NCI-H1092 (cell line): Measurements from ENCODE around the gene ADAM33.

Source experiments
- DNase-seq: peaks from one replicate; lab custom pipeline; 2025; lab: John Stamatoyannopoulos, UW

The ADAM33 gene

GRCh38 chr20:3710011-3710466, 28.2 kb upstream of the ADAM33 start:
- DNase-seq, result no peak

DNA sequence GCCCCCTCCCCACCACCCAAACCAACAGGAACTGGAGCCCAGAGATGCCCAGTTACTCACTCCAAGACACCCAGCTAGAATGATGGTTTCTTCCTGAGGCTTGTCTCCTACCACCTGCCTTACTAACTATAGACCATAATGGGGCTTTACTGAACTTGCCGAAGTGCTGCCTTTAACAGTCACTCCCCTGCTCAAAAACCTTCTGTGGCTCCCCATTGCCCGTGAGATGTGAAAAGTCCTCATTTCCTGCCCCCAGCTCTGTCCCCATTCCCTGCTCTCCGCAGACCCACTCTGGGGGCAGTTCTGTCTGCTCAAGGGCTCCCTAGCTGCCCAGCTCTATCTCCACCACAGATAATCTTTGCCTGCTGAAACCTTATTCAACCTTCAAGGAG, 25.7 kb upstream of the ADAM33 start:
- DNase-seq, result no peak

DNA sequence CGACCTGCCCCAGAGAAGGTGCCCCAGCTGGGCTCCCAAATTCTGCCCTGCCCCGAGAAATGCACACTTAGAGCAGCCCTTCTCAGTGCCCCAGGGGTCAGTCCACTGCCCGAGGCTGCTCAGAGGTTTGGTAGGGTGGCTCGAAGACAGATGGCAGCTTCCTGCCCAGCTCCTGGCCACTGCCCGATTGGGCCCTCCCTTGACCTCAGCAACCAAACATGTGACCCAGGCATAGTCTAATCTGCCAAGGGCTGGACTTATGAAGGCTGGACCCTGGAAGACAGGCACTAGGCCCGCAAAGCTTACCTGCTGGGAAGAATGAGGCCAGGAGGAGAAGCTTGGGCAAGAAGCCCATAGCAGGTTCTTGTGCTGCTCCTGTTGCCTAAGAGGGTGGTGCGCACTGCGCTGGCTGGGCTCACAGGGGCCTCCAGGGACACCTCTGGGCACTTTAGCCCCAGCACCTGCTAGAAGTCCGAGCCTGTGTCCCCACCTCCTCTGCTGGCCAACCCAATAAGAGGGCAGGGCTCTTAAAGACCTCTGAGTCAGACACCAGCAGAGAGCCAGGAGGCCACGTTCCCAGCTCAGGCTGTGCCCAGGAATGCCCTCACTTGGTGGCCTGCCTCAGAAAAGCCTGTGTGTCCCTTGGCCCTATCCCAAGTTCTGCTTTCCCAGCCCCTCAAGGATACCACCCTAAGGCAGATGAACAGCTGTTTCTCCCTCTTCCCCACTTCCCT, 25.1 kb upstream of the ADAM33 start:
- DNase-seq, result no peak

DNA sequence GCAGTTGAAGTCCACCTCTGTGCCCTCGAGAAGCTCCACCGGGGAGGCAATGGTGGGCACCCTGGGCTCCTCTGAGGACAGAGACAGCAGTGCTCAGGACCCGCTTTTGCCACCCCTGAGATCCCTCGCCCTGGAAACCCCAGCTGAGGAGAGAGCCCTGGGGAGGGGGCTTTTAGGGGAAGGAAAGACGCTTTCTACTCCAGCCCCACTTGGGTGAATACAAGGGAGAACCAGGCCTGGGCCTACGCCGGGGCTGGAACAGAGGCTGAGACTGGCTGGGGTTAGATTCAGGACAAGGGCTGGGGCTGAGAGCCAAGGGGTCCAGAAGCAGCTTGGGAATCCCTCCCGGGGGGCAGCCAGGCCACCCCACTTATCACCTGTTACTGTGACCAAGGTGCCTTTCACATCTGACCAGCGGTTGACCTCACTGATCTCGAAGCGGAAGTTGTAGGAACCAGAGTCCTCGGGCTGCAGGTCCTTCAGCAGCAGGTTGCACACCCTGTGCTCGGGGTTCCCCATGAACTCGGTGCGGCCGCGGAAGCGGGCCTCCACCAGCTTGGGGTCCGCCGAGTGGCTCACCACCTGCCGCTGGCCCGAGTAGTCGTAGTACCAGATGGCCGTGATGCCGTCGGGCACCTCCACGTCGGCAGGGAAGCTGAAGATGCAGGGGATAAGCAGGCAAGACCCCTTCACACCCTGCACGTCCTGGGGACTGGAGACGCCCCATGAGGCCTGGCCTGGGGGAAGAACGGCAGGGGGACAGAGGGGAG, 24.3 kb upstream of the ADAM33 start:
- no peak for DNase-seq

DNA sequence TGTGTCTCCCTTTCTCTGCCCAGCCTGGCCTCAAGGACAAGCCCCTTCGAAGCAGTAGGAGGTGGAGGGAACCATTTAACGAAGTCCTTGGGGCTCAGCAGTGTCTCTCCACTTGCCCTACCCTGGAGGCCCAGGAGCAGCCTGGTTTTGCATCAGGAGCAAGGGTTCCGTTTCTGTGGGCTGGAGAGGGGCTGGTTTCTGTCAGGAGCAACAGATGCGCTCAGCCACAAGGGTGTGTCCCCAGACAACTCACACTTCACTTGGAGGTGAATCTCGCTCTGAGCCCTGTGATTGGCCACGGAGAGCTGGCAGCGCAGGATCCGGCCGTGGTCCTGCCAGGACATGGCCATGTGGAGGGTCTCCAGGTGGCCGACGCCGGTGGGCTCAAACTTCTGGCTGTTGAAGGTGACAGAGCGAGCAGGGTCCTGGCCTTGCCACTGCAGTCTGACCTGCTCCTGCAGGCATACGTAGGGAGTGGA, 23.7 kb upstream of the ADAM33 start:
- no peak for DNase-seq

GRCh38 chr20:3704087-3704486, 22.3 kb upstream of the ADAM33 start:
- no peak for DNase-seq

DNA sequence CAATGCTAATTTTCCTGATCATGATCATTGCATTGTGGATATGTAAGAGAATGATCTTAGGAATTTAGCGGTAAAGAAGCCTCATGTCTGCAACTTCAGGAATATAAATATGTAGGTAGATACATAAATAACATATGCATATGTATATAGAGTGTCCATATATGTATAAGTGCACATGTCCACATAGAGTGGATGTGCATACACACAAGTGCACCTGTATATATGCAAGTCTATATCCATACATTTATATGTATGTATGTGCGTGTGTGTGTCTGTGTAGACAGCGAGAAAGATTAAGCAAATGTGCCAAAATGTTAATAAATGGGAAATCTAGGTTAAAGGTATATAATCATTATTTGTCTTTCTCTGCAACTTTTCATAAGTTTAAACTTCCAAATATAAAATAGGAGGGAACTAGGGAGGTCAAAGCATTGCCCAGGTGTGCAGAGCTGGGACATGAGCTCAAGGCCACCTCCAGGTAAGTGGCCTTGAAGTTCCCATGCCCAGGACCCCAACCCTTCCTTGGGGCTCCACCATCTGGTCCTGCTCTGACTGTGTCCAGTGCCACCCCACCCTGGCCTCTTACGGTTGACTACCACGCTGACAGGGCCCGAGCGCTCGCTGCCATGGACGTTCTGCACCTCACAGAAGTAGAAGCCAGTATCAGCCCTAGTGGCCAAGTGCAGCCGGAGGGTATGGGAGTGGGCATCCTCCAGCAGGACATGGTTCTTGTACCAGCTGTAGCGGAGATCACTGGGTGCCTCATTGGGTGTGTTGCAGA, 21.0 kb upstream of the ADAM33 start:
- no peak for DNase-seq

DNA sequence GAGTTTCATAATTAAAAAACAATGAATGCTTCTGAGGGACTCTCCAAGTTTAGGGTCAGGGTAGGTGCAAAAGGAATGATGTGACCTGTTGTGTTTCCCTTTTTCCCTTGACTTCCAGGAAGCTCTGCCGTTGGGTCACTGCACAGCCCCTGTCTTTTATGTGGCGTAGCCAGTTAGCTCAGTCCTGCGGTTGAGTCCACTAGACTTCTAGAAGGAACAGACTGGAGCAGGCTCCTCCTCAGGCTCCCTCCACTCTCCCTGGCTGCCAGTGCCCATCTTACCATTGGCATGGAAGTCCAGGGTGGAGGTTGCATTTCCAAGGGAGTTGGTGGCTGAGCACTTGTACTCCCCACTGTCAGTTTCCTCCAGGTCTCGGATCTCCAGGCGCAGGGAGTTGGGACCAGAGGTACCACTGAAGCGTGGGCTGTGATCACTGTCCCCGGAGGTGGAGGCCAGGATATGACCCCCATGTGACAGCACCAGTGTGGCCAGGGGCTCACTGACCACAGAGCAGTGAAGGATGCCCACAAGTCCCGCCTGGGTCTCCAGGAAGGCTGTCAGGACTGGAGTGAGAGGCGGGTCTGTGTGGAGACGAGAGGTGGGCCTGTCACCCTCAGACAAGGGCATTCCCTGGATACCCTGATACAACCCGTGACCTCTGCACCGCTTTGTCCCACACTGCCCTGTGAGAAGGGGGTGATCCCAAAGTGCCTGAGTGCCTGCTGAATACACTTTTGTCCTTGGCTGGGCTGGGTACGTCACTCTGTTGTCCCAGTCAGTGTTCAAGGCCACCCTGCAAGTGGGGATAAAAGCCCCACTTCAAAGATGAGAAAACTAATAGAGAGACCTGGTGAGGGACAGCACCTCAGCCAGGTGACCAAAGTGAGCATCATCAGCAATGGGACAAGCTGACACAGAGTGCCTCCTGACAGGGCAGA, 19.5 kb upstream of the ADAM33 start:
- no peak for DNase-seq

DNA sequence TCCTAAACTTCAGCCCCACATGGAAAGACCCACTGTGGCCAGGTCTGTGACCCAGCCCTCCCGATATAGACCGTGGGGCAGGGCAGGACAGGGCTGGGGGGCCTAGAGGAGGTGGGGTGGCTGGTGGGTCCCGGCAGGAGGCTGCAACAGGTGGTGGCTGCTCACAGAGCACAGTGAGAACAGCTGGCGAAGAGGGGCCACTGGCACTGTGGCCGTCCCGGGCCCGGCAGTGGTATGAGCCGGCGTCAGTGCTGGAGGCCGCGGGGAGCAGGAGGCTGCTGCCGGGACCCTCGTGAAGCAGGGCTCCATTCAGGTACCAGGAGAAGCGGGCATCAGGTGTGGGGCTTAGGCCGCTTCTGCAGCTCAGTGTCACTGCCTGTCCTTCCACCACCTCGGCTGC, 17.2 kb upstream of the ADAM33 start:
- DNase-seq, result no peak

DNA sequence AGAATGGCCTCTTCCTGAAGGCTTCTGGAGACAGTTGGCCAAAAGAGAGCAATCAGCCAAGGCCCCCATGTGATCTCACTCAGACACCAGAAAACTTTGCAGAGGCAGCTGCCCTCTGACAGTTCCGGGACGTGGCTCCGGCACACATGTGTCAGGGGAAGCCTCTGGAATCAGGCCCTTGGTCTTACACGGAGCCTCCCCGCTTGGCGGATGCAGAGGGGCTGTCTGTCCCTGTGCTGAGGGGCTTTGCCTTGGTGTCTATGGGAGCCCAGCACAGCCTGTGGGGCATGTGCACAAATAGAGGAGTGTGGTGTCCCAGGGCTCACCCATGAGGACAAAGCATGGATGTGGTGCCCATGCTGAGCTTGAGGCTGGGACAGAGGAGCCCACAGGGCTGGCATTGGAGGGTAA, 16.8 kb upstream of the ADAM33 start:
- no peak for DNase-seq

DNA sequence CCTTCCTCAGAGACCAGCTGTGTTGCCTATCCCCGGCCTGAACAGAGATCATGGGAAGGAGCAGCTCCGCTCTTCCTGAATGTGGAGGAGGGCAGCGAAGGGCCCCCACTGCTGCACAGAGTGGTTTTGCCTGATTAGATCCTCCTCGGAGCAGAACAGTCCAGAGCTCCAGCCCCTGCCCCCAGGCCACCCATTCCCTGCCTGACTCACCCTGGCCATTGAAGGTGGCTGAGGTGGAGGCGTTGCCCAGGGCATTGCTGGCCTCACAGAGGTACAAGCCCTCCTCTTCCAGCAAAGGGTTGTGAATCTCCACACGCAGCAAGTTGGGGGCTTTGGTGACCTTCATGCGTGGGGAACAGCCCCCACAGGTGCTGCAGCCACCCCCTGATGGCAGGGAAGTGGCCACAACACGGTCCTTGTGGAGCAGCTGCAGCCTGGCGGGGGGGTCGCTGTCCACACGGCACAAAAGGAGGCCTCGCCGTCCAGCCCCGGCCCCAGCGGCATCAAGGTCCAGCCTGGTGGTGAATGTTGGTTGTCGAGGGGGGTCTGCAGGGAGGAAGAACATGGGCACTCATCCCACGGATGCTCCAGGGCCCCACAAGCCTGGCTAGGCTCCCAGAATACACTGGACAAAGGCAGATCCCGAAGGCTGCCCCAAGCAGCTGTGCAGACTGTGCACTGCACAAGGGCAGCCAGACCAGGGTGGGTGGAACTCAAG, 15.9 kb upstream of the ADAM33 start:
- no peak for DNase-seq

GRCh38 chr20:3696745-3697587, 15.2 kb upstream of the ADAM33 start:
- no peak for DNase-seq

- no peak for DNase-seq
These were observed 14.4 kb upstream of the ADAM33 start for GRCh38 chr20:3696200-3696599.

DNA sequence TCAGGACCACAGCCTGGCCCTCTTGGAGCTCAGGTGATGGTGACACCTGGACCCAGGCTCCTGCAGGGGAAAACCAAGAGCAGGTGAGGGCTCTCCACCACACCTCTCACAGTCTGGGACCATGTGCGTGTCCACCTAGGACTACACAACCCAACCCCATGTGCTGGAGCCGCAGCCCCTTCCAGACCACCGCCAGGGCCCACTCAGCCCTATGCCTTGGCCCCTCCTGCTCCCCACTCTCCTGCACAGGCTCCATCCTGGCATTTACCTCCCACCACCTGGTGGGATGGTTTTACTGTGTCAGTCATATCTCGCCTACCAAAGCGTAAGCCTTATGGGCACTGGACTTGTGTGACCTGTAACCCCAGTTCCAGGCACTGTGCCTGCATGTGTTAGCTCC, 13.1 kb upstream of the ADAM33 start:
- no peak for DNase-seq

DNA sequence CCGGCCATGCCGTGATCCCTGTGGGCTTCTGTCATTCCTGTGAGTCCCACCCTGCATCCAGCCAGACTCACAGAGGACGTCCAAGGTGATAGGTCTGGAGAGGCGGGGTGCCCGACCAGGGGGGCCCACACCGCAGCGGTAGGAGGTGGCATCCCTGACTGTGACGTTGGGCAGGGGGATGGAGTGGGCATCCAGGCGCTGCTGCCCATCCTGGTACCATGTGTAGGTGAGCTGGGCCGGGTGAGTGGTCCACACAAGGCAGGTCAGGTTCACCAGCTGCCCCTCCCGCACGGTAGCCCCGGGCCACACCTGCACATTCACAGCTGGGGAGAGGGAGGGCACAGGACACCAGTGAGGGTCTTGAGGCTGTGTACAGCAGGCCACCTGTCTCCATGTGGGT, 11.6 kb upstream of the ADAM33 start:
- no peak for DNase-seq

DNA sequence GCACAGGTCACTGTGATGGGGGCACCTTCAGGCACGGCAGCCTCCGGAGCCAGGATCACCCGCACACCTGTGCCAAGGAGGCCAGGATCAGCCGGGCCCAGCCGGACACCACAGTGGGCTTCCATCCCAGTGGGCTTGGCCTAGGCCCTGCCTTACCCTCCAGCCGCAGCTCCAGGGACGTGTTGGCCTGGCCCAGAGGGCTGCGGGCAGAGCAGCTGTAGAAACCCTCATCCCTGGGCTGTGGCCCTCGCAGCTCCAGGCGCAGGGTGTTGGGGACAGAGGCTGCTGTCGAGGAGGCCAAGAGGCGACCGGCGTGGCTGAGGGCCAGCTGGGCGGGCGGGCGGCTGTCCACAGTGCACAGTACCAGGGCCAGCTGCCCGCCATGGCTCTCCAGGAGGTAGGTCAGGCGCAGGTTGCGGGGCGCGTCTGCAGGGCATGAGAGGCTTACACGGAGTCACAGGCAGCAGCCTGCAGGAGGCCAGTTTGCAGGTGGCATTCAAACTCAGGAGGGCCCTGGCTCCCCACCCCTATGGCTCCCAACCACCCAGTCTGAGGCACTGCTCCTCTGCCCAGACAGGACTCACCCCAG, 11.0 kb upstream of the ADAM33 start:
- no peak for DNase-seq

GRCh38 chr20:3691897-3692296, 10.1 kb upstream of the ADAM33 start:
- no peak for DNase-seq

DNA sequence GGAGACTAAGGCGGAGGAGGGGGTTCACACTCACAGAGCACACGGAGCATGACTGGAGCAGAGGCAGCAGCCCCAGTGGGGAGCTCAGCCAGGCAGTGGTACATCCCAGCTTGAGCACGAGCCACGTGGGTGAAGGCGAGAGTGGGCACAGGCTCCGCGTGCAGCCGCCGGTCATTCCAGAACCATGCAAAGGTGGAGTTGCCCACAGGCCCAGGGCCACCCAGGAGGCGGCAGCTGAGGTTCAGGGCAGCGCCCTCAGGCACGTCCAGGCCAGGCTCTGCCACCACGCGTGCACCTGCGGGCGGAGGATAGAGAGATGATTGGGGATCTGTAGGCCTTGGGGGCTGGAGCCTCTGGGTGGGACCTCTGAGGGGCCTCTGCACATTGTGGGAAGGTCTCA, 9.5 kb upstream of the ADAM33 start:
- no peak for DNase-seq

DNA sequence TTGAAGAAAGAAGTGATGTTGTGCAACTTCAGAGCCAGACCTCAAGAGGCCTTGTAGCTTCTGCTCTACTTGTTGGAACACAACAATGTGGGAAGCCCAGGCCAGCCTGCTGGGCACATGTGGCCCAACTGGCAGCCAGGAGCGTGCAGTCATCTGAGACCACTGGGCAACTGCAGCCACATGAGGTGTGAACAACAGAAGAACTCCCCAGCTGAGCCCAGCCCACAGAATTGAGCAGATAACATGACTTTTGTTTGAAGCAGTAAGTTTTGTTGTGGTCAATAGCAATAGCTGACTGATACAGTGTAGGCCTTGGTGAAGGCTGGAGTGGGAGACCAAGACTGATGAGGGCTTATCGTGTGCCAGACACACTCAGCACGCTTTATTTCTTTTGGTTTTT, 8.6 kb upstream of the ADAM33 start:
- no peak for DNase-seq

DNA sequence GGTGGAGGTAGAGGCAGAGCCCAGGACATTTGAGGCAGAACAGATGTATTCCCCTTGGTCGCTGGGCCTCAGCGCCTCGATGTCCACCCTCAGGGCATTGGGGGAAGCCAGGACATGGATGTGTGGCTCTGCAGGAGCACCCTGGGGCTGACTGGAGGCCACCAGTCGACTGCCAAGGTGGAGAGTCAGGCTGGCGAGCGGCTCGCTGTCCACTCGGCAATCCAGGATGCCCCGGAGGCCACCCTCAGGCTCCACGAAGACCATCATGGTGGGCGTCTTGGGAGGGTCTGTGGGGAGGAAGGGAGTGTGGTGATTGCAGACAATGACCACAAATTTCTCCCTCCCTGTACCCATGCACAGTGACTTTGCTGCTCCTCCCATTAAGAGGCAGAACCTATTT, 8.2 kb upstream of the ADAM33 start:
- DNase-seq, result no peak
